HepG2 (cell line): ENCODE measurements around the gene RABL6. TPM values are rescaled to one million over a fixed set of nuclear protein-coding genes. Genes with fewer than 3 reads are reported as not detected.
A peak's percentile ranks its signal among the peaks of the same experiment; 100 is the strongest.

Experiments
- ATAC-seq: fragments of 200-7000 bp; cut with Tn5 transposase; 3 replicates; pipeline ENCODE4 v1.9.1; 2020; ENCODE audit warnings: mild to moderate bottlenecking, moderate library complexity
- BruUV-seq: library from RNA; stranded (reverse); fragments of 400-500 nt; replicated peaks from 2 replicates; lab custom pipeline; 2021; lab: Mats Ljungman, UMichigan
- CTCF ChIA-PET: fragments of 300-600 bp; formaldehyde crosslinking; extraction: SDS; loops from one replicate; lab custom pipeline; 2021; ENCODE audit warnings: low total read pairs, inconsistent platforms, low intra/inter-chr PET ratio; lab: Yijun Ruan, JAX
- POLR2A ChIA-PET: fragments of 350-600 bp; sonication (Branson Sonifier 250); formaldehyde crosslinking; loops from one replicate; lab custom pipeline; 2020; ENCODE audit warnings: antibody characterized with exemption, inconsistent platforms; lab: Yijun Ruan, JAX
- DNase-seq: peaks from one replicate; pipeline ENCODE4 v3.0.0-alpha.2; 2015; ENCODE audit warnings: low spot score
- FAIRE-seq: peaks from 3 replicates; lab custom pipeline; 2011; peaks lifted over from hg19 to GRCh38; lab: Jason Lieb, UNC
- H2AFZ ChIP-seq: one replicate; pipeline ENCODE4 v1.6.1; 2011; ENCODE audit warnings: low read length, inconsistent platforms
- H3K27ac ChIP-seq: fragments of 300-600 bp; 3 replicates; pipeline ENCODE4 v1.8.0; 2011; ENCODE audit warnings: mixed run types, mild to moderate bottlenecking, mixed read lengths, low read length, inconsistent platforms; ENCODE audit not compliant: insufficient read depth; ENCODE audit errors: extremely low read length
- H3K27me3 ChIP-seq, 2 experiments: fragments of 200-600 bp in 1 of 2; 2 replicates in 1 of 2; 3 replicates in 1 of 2; pipeline versions ENCODE4 v1.6.0 to v1.8.0; 2011; ENCODE audit warnings: low read length in 2 of 2, mild to moderate bottlenecking in 2 of 2, moderate library complexity in 2 of 2, inconsistent platforms in 1 of 2; ENCODE audit not compliant: insufficient read depth in 2 of 2, control insufficient read depth in 1 of 2
- H3K36me3 ChIP-seq, 2 experiments: fragments of 200-600 bp in 1 of 2; replicated peaks in 1 of 2; 2 replicates in 1 of 2; 3 replicates in 1 of 2; pipeline versions ENCODE4 v1.5.1 to v1.8.0; 2011; ENCODE audit warnings: low read length in 2 of 2, inconsistent platforms in 1 of 2; ENCODE audit not compliant: insufficient read depth in 2 of 2, control insufficient read depth in 1 of 2
- H3K4me1 ChIP-seq: 2 replicates; pipeline ENCODE4 v1.5.1; 2012; ENCODE audit warnings: low read length, inconsistent platforms; ENCODE audit not compliant: insufficient read depth
- H3K4me2 ChIP-seq: 2 replicates; pipeline ENCODE4 v1.6.0; 2011; ENCODE audit warnings: low read depth, low read length, inconsistent platforms
- H3K4me3 ChIP-seq, 3 experiments: fragments of 200-600 bp in 1 of 3; sonication (generic), shearing (Covaris generic) in 1 of 3; replicated peaks in 1 of 3; 2 replicates each; pipeline ENCODE4 v1.5.1; 2011 to 2016; ENCODE audit warnings: low read length in 3 of 3, inconsistent platforms in 2 of 3, low read depth in 2 of 3, mild to moderate bottlenecking in 2 of 3, control low read depth in 1 of 3, mixed read lengths in 1 of 3; ENCODE audit not compliant: insufficient read depth in 1 of 3
- H3K79me2 ChIP-seq: one replicate; pipeline ENCODE4 v1.6.1; 2011; ENCODE audit warnings: low read length, inconsistent platforms; ENCODE audit not compliant: insufficient read depth
- H3K9ac ChIP-seq: 2 replicates; pipeline ENCODE4 v1.6.0; 2011; ENCODE audit warnings: mild to moderate bottlenecking, low read depth, low read length, inconsistent platforms; ENCODE audit not compliant: insufficient read depth
- H3K9me3 ChIP-seq: 2 replicates; pipeline ENCODE4 v1.5.1; 2012; ENCODE audit warnings: mild to moderate bottlenecking, low read length
- H4K20me1 ChIP-seq: 2 replicates; pipeline ENCODE4 v1.6.0; 2011; ENCODE audit warnings: inconsistent platforms, mild to moderate bottlenecking, low read length, moderate library complexity; ENCODE audit not compliant: insufficient read depth
- BRD4 ChIP-seq: sonication (generic); formaldehyde crosslinking; IDR thresholded peaks from 2 replicates; pipeline ENCODE4 v1.4.0; 2020; ENCODE audit warnings: missing genetic modification reagents
- ELF3 ChIP-seq: IDR thresholded peaks from 2 replicates; pipeline ENCODE4 v1.6.1; 2016; ENCODE audit warnings: missing genetic modification reagents, missing compliant biosample characterization
- GMEB2 ChIP-seq: IDR thresholded peaks from 2 replicates; pipeline ENCODE4 v1.6.1; 2016; ENCODE audit warnings: missing biosample characterization, missing genetic modification reagents, low read depth
- GZF1 ChIP-seq: sonication (generic); formaldehyde crosslinking; IDR thresholded peaks from 2 replicates; pipeline ENCODE4 v1.5.1; 2020; ENCODE audit warnings: mild to moderate bottlenecking, missing genetic modification reagents
- HIVEP1 ChIP-seq: sonication (generic); formaldehyde crosslinking; IDR thresholded peaks from 2 replicates; pipeline ENCODE4 v1.4.0; 2020; ENCODE audit warnings: mild to moderate bottlenecking, missing genetic modification reagents
- KLF9 ChIP-seq: IDR thresholded peaks from 2 replicates; pipeline ENCODE4 v1.6.1; 2016; ENCODE audit warnings: low read depth
- MXD3 ChIP-seq: IDR thresholded peaks from 2 replicates; pipeline ENCODE4 v1.6.1; 2016; ENCODE audit warnings: mild to moderate bottlenecking, missing biosample characterization, missing genetic modification reagents
- MXI1 ChIP-seq: IDR thresholded peaks from 3 replicates; pipeline ENCODE4 v1.6.1; 2012; ENCODE audit warnings: low read depth, low read length, inconsistent platforms, borderline replicate concordance
- NBN ChIP-seq: fragments of 450-650 bp; conservative IDR thresholded peaks from 2 replicates; pipeline ENCODE4 v1.6.1; 2017
- PATZ1 ChIP-seq: sonication (generic); formaldehyde crosslinking; IDR thresholded peaks from 2 replicates; pipeline ENCODE4 v1.4.0; 2020; ENCODE audit warnings: missing genetic modification reagents
- REL ChIP-seq: sonication (generic); formaldehyde crosslinking; conservative IDR thresholded peaks from 2 replicates; pipeline ENCODE4 v1.8.0; 2022; ENCODE audit warnings: mild to moderate bottlenecking, missing genetic modification reagents, moderate library complexity
- SAP130 ChIP-seq: IDR thresholded peaks from 2 replicates; pipeline ENCODE4 v1.6.1; 2016; ENCODE audit warnings: low read depth
- SP5 ChIP-seq: IDR thresholded peaks from 2 replicates; pipeline ENCODE4 v1.6.1; 2016; ENCODE audit warnings: low read depth, borderline replicate concordance
- TARDBP ChIP-seq: sonication (generic); formaldehyde crosslinking; IDR thresholded peaks from 2 replicates; pipeline ENCODE4 v1.8.0; 2022; ENCODE audit warnings: mild to moderate bottlenecking, missing genetic modification reagents
- UBTF ChIP-seq: sonication (generic); formaldehyde crosslinking; IDR thresholded peaks from 2 replicates; pipeline ENCODE4 v1.4.0; 2020; ENCODE audit warnings: mild to moderate bottlenecking, missing genetic modification reagents
- ZBTB38 ChIP-seq: sonication (generic); formaldehyde crosslinking; IDR thresholded peaks from 2 replicates; pipeline ENCODE4 v1.5.1; 2020; ENCODE audit warnings: mild to moderate bottlenecking, missing genetic modification reagents
- ZNF280B ChIP-seq: sonication (generic); formaldehyde crosslinking; IDR thresholded peaks from 2 replicates; pipeline ENCODE4 v1.5.0; 2020; ENCODE audit warnings: missing genetic modification reagents, mild to moderate bottlenecking, borderline replicate concordance
- WGBS: methylation state at CpG from one replicate; pipeline ENCODE4 v1.1.6; 2017; ENCODE audit warnings: low lambda C conversion rate; 5-methylcytosine and 5-hydroxymethylcytosine counted together
- in situ Hi-C: cut with HindIII; loops from 2 replicates; pipeline ENCODE4 v1.10.0; 2017; ENCODE audit warnings: low pct_unique_long_range_greater_than_20kb; ENCODE audit not compliant: extremely low pct_ligation_motif_present
- intact Hi-C: fragments of 100-400 bp; cut with micrococcal nuclease; formaldehyde crosslinking; loops from one replicate; pipeline ENCODE4 v1.10.0; 2022; ENCODE audit not compliant: unreplicated experiment
- polyA plus RNA-seq, 8 experiments: library from polyadenylated mRNA; depleted of rRNA in 3 of 8; stranded (reverse) in 7 of 8; unstranded in 1 of 8; fragments of >200 nt; fragmentation: Illumina TruSeq in 4 of 8; extraction: Trizol in 4 of 8; gene quantifications; 2 replicates each; pipeline versions ENCODE4 v1.2.1 to v1.2.3, GENCODE V29; 2011 to 2016; ENCODE audit warnings: low read depth in 4 of 8, missing spikeins in 1 of 8, mixed read lengths in 1 of 8; ENCODE audit not compliant: insufficient read depth in 1 of 8
- total RNA-seq, 5 experiments: library from RNA; depleted of rRNA; stranded (reverse); fragments of >200 nt; fragmentation: Illumina TruSeq; extraction: Trizol; gene quantifications; 2 replicates each; pipeline ENCODE4 v1.2.3, GENCODE V29; 2016; ENCODE audit warnings: low read depth in 1 of 5

Gene RABL6
- total and polyA plus RNA-seq, 2 of the 13 experiments (the other 11 are each of a cell fraction or from before 2014, with no cell fraction given) = 81.5 to 125 TPM

GRCh38 chr9:136880651-136881050 is 72.9 kb downstream of the RABL6 start (continued):
- TF ChIP-seq SP5 = 0 out of 2 replicates have a peak, but pooled peaks have one; percentile 15
- no peak for TF ChIP-seq KLF9 (CRISPR knock-in tag)
- no peak for TF ChIP-seq ZBTB38 (CRISPR knock-in tag)
- no peak for TF ChIP-seq BRD4 (CRISPR knock-in tag)
- no peak for TF ChIP-seq REL (CRISPR knock-in tag)
- no peak for TF ChIP-seq UBTF
- no peak for TF ChIP-seq NBN
- no peak for TF ChIP-seq GZF1
- TF ChIP-seq SAP130 (CRISPR knock-in tag) = 0 out of 2 replicates have a peak, but pooled peaks have one; percentile 11

- H3K4me2 ChIP-seq = peak overlapping the region; percentile 98
- H3K4me3 ChIP-seq = peak overlapping the region; percentile 56 to 82 (median 60)
- peaks cover 0 to 2% of the 10 kb centered on the region in 2 experiments; a peak in 3 of 5 replicates for H3K27me3 ChIP-seq
- H3K79me2 ChIP-seq = peaks cover 4% of the 10 kb centered on the region
- FAIRE-seq (no peak), DNase-seq (peak; percentile 52), ATAC-seq (peak; percentile 58)
- peak overlapping the region; percentile 60 for H3K27ac ChIP-seq
- 0% methylated on average over 4 of the region's 9 CpGs for WGBS
- in situ Hi-C loops = no loop called here
- H3K36me3 ChIP-seq = no peaks in the 10 kb centered on the region
- intact Hi-C loops = loop anchor here (5.0 to 10.0 kb wide), 2 partner anchors 34 to 97 kb away; partner anchors contain the start of gene PHPT1
- peaks cover 58% of the 10 kb centered on the region for H3K4me1 ChIP-seq
- no peaks in the 10 kb centered on the region for H3K9me3 ChIP-seq
- no TSS peak for BruUV-seq
- H2AFZ ChIP-seq = no peak overlapping the region
- H4K20me1 ChIP-seq = no peaks in the 10 kb centered on the region
- H3K9ac ChIP-seq = peak overlapping the region; percentile 63
- CTCF ChIA-PET = no interaction called here
- POLR2A ChIA-PET = interaction anchor here (0.9 to 7.1 kb wide), 13 partner anchors 12 to 205 kb away, joined by 3 to 45 read pairs (median 7); partner anchors contain the start of genes AJM1, C8G, EDF1 and FBXW5
- TF ChIP-seq GMEB2 (CRISPR knock-in tag) = no peak
- no peak for TF ChIP-seq MXD3 (CRISPR knock-in tag)
- peak; percentile 63 for TF ChIP-seq PATZ1 (CRISPR knock-in tag)
- TF ChIP-seq ELF3 (CRISPR knock-in tag) = 0 out of 2 replicates have a peak, but pooled peaks have one; percentile 25
- peak; percentile 26; the same call in 1 of the 2 replicates for TF ChIP-seq ZNF280B (CRISPR knock-in tag)
- TF ChIP-seq MXI1 = peak; percentile 25; the same call in 1 of the 3 replicates
- peak; percentile 60; the same call in 1 of the 2 replicates for TF ChIP-seq HIVEP1
- TF ChIP-seq TARDBP (CRISPR knock-in tag) = 0 out of 2 replicates have a peak, but pooled peaks have one; percentile 17
Observed at GRCh38 chr9:136881691-136882108, 74.0 kb downstream of the RABL6 start.
